Nephron (organoid): ENCODE results near the gene SWSAP1.
A peak's percentile ranks its signal among the peaks of the same experiment; 100 is the strongest.

Experiments used
- H3K27ac Mint-ChIP-seq, 3 experiments: 2 replicates each; pipeline ENCODE4 v1.8.0; 2020; ENCODE audit warnings: mixed read lengths in 3 of 3, mild to moderate bottlenecking in 2 of 3, moderate library complexity in 1 of 3
- H3K27me3 Mint-ChIP-seq: 2 replicates; pipeline ENCODE4 v1.8.0; 2021; ENCODE audit warnings: low read depth, mild to moderate bottlenecking, moderate library complexity, mixed read lengths
- H3K36me3 Mint-ChIP-seq: 2 replicates; pipeline ENCODE4 v1.8.0; 2020; ENCODE audit warnings: low read depth, mixed read lengths
- H3K4me1 Mint-ChIP-seq: 2 replicates; pipeline ENCODE4 v1.8.0; 2020; ENCODE audit warnings: mixed read lengths
- H3K4me3 Mint-ChIP-seq, 3 experiments: 2 replicates each; pipeline ENCODE4 v1.8.0; 2020; ENCODE audit warnings: mild to moderate bottlenecking in 3 of 3, mixed read lengths in 3 of 3, moderate library complexity in 2 of 3
- H3K9me3 Mint-ChIP-seq: 2 replicates; pipeline ENCODE4 v1.8.0; 2020; ENCODE audit warnings: mixed read lengths
- TF ChIP-seq, protein P1 (sequence below), 3 experiments: fragments of 200-600 bp; sonication (generic); IDR thresholded peaks; one replicate each; pipeline ENCODE4 v1.5.0; 2021; ENCODE audit warnings: antibody characterized with exemption in 3 of 3; ENCODE audit not compliant: unreplicated experiment in 3 of 3

Gene SWSAP1

GRCh38 chr19:11410682-11411081, 36.2 kb downstream of the SWSAP1 start:
- Mint-ChIP-seq H3K4me3 (no peak overlapping the region), H3K4me1 (no peaks in the 10 kb centered on the region), H3K27me3 (peaks cover 30% of the 10 kb centered on the region), H3K36me3 (no peaks in the 10 kb centered on the region), H3K27ac (peak overlapping the region in 1 of 3 experiments; percentile 62), H3K9me3 (no peaks in the 10 kb centered on the region)
- TF ChIP-seq, protein P1, sequence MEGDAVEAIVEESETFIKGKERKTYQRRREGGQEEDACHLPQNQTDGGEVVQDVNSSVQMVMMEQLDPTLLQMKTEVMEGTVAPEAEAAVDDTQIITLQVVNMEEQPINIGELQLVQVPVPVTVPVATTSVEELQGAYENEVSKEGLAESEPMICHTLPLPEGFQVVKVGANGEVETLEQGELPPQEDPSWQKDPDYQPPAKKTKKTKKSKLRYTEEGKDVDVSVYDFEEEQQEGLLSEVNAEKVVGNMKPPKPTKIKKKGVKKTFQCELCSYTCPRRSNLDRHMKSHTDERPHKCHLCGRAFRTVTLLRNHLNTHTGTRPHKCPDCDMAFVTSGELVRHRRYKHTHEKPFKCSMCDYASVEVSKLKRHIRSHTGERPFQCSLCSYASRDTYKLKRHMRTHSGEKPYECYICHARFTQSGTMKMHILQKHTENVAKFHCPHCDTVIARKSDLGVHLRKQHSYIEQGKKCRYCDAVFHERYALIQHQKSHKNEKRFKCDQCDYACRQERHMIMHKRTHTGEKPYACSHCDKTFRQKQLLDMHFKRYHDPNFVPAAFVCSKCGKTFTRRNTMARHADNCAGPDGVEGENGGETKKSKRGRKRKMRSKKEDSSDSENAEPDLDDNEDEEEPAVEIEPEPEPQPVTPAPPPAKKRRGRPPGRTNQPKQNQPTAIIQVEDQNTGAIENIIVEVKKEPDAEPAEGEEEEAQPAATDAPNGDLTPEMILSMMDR (IDR thresholded peaks at IDR 0.05; ENCODE audit: unreplicated experiment in 3 of 3) = no peak

DNA sequence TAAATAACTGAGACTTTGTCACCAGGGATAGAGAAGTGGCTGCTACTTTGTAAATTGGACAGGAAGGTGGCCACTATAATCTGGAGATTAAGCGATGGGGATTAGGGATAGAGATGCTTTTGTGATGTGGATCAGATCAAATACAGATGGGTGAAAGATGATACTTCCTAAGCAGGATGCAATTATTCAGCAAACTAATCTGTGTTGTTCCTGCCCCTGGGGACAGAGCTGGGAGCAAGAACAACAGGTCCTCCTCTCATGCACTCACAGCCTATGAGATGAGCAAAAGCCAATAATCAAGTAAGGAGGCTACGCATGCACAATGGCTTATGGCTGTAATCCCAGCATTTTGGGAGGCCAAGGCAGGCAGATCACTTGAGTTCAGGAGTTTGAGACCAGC, 40.1 kb downstream of the SWSAP1 start:
- peaks cover 51% of the 10 kb centered on the region for H3K27me3 Mint-ChIP-seq
- TF ChIP-seq, protein P1 (IDR thresholded peaks at IDR 0.05; ENCODE audit: unreplicated experiment in 3 of 3) = no peak
- no peaks in the 10 kb centered on the region for H3K4me1 Mint-ChIP-seq
- no peak overlapping the region for H3K4me3 Mint-ChIP-seq
- H3K27ac Mint-ChIP-seq = no peak overlapping the region
- H3K9me3 Mint-ChIP-seq = no peaks in the 10 kb centered on the region
- H3K36me3 Mint-ChIP-seq = peaks cover 3% of the 10 kb centered on the region

- H3K9me3 Mint-ChIP-seq = no peaks in the 10 kb centered on the region
- peak overlapping the region in 2 of 3 experiments; percentile 19 to 38 for H3K4me3 Mint-ChIP-seq
- peaks cover 71% of the 10 kb centered on the region for H3K27me3 Mint-ChIP-seq
- TF ChIP-seq, protein P1 (IDR thresholded peaks at IDR 0.05; ENCODE audit: unreplicated experiment in 3 of 3) = no peak
- peaks cover 3% of the 10 kb centered on the region for H3K36me3 Mint-ChIP-seq
- no peak overlapping the region for H3K27ac Mint-ChIP-seq
- peaks cover 6% of the 10 kb centered on the region for H3K4me1 Mint-ChIP-seq
These were observed 42.0 kb downstream of the SWSAP1 start for GRCh38 chr19:11416346-11417052.

- peak overlapping the region; percentile 37 to 97 (median 74) for H3K27ac Mint-ChIP-seq
- H3K9me3 Mint-ChIP-seq = no peaks in the 10 kb centered on the region
These were observed 43.7 kb downstream of the SWSAP1 start for GRCh38 chr19:11418094-11418548.

GRCh38 chr19:11418549-11419506, 44.4 kb downstream of the SWSAP1 start, which contains the start of gene RGL3:
Gene RGL3 (minus strand): TSS chr19:11419314. CDS start chr19:11419278, 36 bp downstream.
- Mint-ChIP-seq H3K4me3 (peak within 1 kb of the TSS; percentile 80 to 86 (median 84)), H3K9me3 (no peaks in the 10 kb centered on the region), H3K36me3 (peaks cover 3% of the 10 kb centered on the region), H3K4me1 (peaks cover 6% of the 10 kb centered on the region), H3K27me3 (peaks cover 93% of the 10 kb centered on the region), H3K27ac (peak within 1 kb of the TSS; percentile 37 to 97 (median 74))
- TF ChIP-seq, protein P1 (IDR thresholded peaks at IDR 0.05; ENCODE audit: unreplicated experiment in 3 of 3) = no peak

More at GRCh38 chr19:11418094-11418548, 43.7 kb downstream of the SWSAP1 start:
- TF ChIP-seq, protein P1 (IDR thresholded peaks at IDR 0.05; ENCODE audit: unreplicated experiment in 3 of 3) = no peak
- peaks cover 87% of the 10 kb centered on the region for H3K27me3 Mint-ChIP-seq
- H3K36me3 Mint-ChIP-seq = peaks cover 3% of the 10 kb centered on the region
- H3K4me1 Mint-ChIP-seq = peaks cover 6% of the 10 kb centered on the region
- peak overlapping the region; percentile 71 to 83 (median 80) for H3K4me3 Mint-ChIP-seq
